K562 (cell line): Measurements from ENCODE around the gene HDAC3. TPM values are rescaled to one million over a fixed set of nuclear protein-coding genes. Genes with fewer than 3 reads are reported as not detected.

Experiments used
- CBX3 ChIP-seq, 2 experiments: IDR thresholded peaks; 1 replicate in 1 of 2; 2 replicates in 1 of 2; pipeline ENCODE4 v1.6.1; 2012; ENCODE audit warnings: inconsistent platforms in 2 of 2, low read length in 2 of 2, borderline replicate concordance in 1 of 2, control low read depth in 1 of 2
- CLOCK ChIP-seq: fragments of 250-450 bp; sonication (Bioruptor Pico); IDR thresholded peaks from 2 replicates; pipeline ENCODE4 v1.4.0; 2020; ENCODE audit warnings: mild to moderate bottlenecking, moderate library complexity, borderline replicate concordance
- E2F4 ChIP-seq: sonication (generic); formaldehyde crosslinking; IDR thresholded peaks from 2 replicates; pipeline ENCODE4 v1.8.0; 2022; ENCODE audit warnings: mild to moderate bottlenecking, low read depth, missing genetic modification reagents
- IRF2 ChIP-seq: sonication (generic); formaldehyde crosslinking; IDR thresholded peaks from 2 replicates; pipeline ENCODE4 v1.8.1; 2022; ENCODE audit warnings: mild to moderate bottlenecking, missing genetic modification reagents
- KLF16 ChIP-seq: IDR thresholded peaks from 2 replicates; pipeline ENCODE4 v1.6.1; 2016; ENCODE audit warnings: antibody characterized with exemption
- MEIS2 ChIP-seq: fragments of 450-650 bp; IDR thresholded peaks from 2 replicates; pipeline ENCODE4 v1.6.1; 2014; ENCODE audit warnings: mild to moderate bottlenecking; ENCODE audit not compliant: partially characterized antibody
- NCOR1 ChIP-seq: fragments of 450-650 bp; IDR thresholded peaks from 2 replicates; pipeline ENCODE4 v1.6.1; 2016; ENCODE audit warnings: mild to moderate bottlenecking, moderate library complexity
- PURB ChIP-seq: sonication (generic); formaldehyde crosslinking; IDR thresholded peaks from 2 replicates; pipeline ENCODE4 v1.9.0; 2021; ENCODE audit warnings: low read depth, mild to moderate bottlenecking, missing genetic modification reagents
- TAF9B ChIP-seq: fragments of 450-650 bp; IDR thresholded peaks from 2 replicates; pipeline ENCODE4 v1.6.1; 2018; ENCODE audit warnings: mild to moderate bottlenecking; ENCODE audit not compliant: partially characterized antibody
- TSHZ1 ChIP-seq: fragments of 250-450 bp; sonication (Bioruptor Pico); IDR thresholded peaks from 2 replicates; pipeline ENCODE4 v1.4.0; 2020; ENCODE audit warnings: mild to moderate bottlenecking, moderate library complexity
- USF2 ChIP-seq: sonication (generic); formaldehyde crosslinking; IDR thresholded peaks from 2 replicates; pipeline ENCODE4 v1.5.0; 2020; ENCODE audit warnings: missing genetic modification reagents
- ZNF24 ChIP-seq: fragments of 450-650 bp; IDR thresholded peaks from 2 replicates; pipeline ENCODE4 v1.6.1; 2016
- ZNF398 ChIP-seq: fragments of 250-450 bp; sonication (Bioruptor Pico); IDR thresholded peaks from 2 replicates; pipeline ENCODE4 v1.8.0; 2021; ENCODE audit warnings: moderate library complexity, mild to moderate bottlenecking, inconsistent platforms
- ZNF511 ChIP-seq: sonication (generic); formaldehyde crosslinking; IDR thresholded peaks from 2 replicates; pipeline ENCODE4 v1.8.0; 2022; ENCODE audit warnings: mild to moderate bottlenecking, missing genetic modification reagents
- ZNF561 ChIP-seq: fragments of 450-650 bp; formaldehyde crosslinking; conservative IDR thresholded peaks from 2 replicates; pipeline ENCODE4 v1.4.0; 2020; ENCODE audit warnings: mild to moderate bottlenecking, moderate library complexity
- ZNF780A ChIP-seq: fragments of 250-450 bp; sonication (Bioruptor Pico); IDR thresholded peaks from 2 replicates; pipeline ENCODE4 v1.5.0; 2021; ENCODE audit warnings: mild to moderate bottlenecking
- polyA plus RNA-seq, 8 experiments: library from polyadenylated mRNA; depleted of rRNA in 4 of 8; stranded (reverse) in 5 of 8; unstranded in 3 of 8; fragments of >200 nt; fragmentation: Nextera tagmentation in 2 of 8; fragmentation: Illumina TruSeq in 1 of 8; extraction: Ambion mirVana in 2 of 8; extraction: Trizol in 1 of 8; gene quantifications; 2 replicates each; pipeline versions ENCODE4 v1.2.1 to v1.2.3, GENCODE V29; 2011 to 2014; ENCODE audit warnings: inconsistent platforms in 1 of 8, missing spikeins in 1 of 8
- total RNA-seq, 7 experiments: library from RNA; depleted of rRNA in 6 of 7; stranded (reverse); fragments of >200 nt in 6 of 7; fragmentation: Illumina TruSeq in 2 of 7; extraction: Trizol in 2 of 7; gene quantifications; 2 replicates each; pipeline versions ENCODE4 v1.2.1 to v1.2.3, GENCODE V29; 2011 to 2021; ENCODE audit warnings: low replicate concordance in 1 of 7

The HDAC3 gene
- total and polyA plus RNA-seq, 9 of the 15 experiments (the other 6 are each of a cell fraction or from before 2014, with no cell fraction given) = 89.7 to 191 (median 119) TPM

- no peak for TF ChIP-seq ZNF398 (CRISPR knock-in tag)
- no peak for TF ChIP-seq E2F4 (CRISPR knock-in tag)
- TF ChIP-seq ZNF24 = no peak
- TF ChIP-seq CLOCK (CRISPR knock-in tag) = no peak
- TF ChIP-seq CBX3 (IDR thresholded peaks at IDR 0.05; ENCODE audit: borderline replicate concordance in 1 of 2, low read length in 2 of 2) = no peak
- no peak for TF ChIP-seq USF2 (CRISPR knock-in tag)
- TF ChIP-seq ZNF511 = no peak
- TF ChIP-seq NCOR1 = peak; percentile 83
- TF ChIP-seq ZNF561 (CRISPR knock-in tag) = no peak
- TF ChIP-seq PURB (CRISPR knock-in tag) = no peak
- TF ChIP-seq KLF16 = peak; percentile 61
- no peak for TF ChIP-seq MEIS2
- TF ChIP-seq ZNF780A = no peak
- no peak for TF ChIP-seq IRF2 (CRISPR knock-in tag)
- TF ChIP-seq TAF9B = no peak
- no peak for TF ChIP-seq TSHZ1
Measured at GRCh38 chr5:141617128-141617527, 19.5 kb downstream of the HDAC3 start (continued).
